ENCODE results near the gene HHIP.

The HHIP gene

DNA sequence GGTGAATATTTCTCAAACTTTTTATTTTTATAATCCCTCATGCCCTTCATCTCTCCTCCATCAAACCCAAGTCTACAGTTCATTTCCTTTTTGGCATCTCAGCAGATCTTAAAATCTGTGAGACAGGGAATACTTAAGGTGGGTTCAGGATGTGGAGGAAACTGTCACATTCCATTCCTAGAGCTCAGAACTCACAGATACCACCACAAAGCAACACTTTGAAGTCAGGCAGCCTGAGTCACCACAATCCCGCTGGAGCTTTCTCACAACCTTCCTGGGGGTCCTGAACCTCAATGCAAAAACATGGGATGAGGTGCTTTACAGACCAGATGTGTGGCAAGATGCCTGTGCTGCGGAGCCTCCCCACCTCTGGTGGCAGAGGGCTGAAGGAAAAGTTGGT lies 63.2 kb downstream of the HHIP start:
- H3K27ac Mint-ChIP-seq = no peak overlapping the region
- no peak overlapping the region for H3K4me3 Mint-ChIP-seq
- H3K9me3 Mint-ChIP-seq = no peaks in the 10 kb centered on the region

DNA sequence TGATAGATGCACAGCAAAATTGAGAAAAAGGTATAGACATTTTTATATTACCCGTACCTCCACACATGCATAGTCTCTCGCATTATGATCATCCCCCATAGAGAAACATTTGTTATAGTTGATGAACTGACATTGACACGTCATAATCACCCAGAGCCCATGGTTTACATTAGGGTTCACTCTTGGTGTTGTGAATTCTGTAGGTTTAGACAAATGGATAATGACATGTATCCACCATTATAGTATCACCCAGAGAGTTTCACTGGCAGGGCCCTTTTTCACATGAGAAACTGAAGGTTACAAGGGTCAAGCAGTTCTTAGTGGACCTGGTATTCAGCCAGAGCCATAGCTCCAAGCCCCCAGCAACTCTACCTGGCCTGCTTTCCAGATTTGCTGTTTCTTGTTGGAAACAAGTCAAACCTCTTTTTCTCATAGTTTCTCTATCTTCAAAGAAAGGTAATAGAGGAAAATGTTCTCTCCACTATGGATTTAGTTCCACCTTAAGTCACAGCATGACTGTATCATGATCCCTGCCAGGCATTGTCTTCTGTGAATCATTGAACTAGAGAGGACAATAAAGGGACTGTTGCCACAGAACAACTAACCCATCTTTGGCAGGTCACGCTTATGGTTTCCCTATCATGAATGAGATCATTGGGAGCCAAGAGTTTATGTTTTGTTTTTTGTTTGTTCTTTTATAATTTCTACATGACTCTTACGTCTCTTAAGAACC lies 64.0 kb downstream of the HHIP start:
- Mint-ChIP-seq H3K27ac (no peak overlapping the region), H3K36me3 (no peaks in the 10 kb centered on the region), H3K4me1 (no peaks in the 10 kb centered on the region), H3K4me3 (no peak overlapping the region), H3K9me3 (no peaks in the 10 kb centered on the region), H3K27me3 (no peaks in the 10 kb centered on the region)
- DNase-seq (ENCODE audit: low spot score in 2 of 2) (no peak), ATAC-seq (ENCODE audit: low read depth) (no peak)

More for the DNA sequence above, 63.2 kb downstream of the HHIP start:
- H3K4me1 Mint-ChIP-seq = no peaks in the 10 kb centered on the region
- DNase-seq (ENCODE audit: low spot score in 2 of 2) = no peak
- no peaks in the 10 kb centered on the region for H3K27me3 Mint-ChIP-seq
- no peaks in the 10 kb centered on the region for H3K36me3 Mint-ChIP-seq
- no peak for ATAC-seq (ENCODE audit: low read depth)

DNA sequence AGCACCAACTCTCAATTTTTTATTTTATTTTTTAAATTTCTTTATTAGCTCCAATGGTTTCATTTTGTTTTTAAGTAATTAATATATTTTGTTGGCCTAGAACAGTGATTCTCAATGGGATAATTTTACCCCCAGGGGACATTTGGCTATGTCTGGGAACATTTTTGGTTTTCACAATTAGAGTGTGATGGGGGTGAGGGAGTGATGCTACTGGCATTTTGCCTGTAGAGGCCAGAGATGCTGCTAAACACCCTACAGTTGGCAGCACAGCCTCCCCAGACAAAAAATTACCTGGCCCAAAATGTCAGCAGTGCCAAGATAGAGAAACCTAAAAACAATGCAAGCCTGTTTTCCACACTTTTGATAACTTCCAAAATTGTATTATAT lies 64.6 kb downstream of the HHIP start:
- no peak for DNase-seq (ENCODE audit: low spot score in 2 of 2)
- H3K27ac Mint-ChIP-seq = no peak overlapping the region

DNA sequence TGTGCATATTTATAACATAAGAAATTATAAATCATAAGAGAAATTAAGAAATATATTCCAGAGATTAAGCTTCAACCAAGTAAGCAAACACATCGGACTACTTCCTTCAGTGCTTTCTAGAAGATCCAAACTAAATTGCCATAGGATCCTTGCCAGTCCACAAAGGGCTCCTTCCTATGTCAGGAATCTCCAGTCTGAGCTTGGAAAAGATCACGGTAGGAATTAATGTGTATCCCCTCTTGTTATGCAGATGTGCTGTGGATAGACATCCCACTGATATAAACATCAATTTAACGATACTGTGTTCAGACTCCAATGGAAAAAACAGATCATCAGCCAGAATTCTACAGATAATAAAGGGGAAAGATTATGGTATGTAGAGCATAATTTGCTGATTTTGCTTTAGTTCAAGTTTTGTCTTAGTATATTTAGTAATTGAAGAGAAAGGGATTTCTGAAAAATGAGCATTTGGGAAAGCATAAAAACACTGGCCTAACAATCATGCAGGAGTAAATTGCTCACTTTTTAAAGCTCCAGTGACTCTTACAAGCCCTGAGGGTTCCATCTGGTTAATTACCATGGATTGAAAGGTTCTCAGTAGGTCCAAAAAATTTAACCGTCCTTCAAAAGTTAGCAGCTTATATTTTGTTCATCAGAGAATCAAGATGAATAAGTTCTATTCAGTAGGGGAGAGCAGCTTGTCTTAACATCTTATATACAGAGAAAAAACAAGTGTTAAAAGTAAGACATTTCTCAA lies 65.9 kb downstream of the HHIP start:
- H3K27me3 Mint-ChIP-seq = no peaks in the 10 kb centered on the region
- ATAC-seq (ENCODE audit: low read depth) = no peak

More for the DNA sequence above, 64.6 kb downstream of the HHIP start:
- H3K36me3 Mint-ChIP-seq = no peaks in the 10 kb centered on the region
- peaks cover 2% of the 10 kb centered on the region for H3K4me1 Mint-ChIP-seq
- no peaks in the 10 kb centered on the region for H3K27me3 Mint-ChIP-seq
- H3K4me3 Mint-ChIP-seq = no peak overlapping the region
- no peak for ATAC-seq (ENCODE audit: low read depth)
- no peaks in the 10 kb centered on the region for H3K9me3 Mint-ChIP-seq

DNA sequence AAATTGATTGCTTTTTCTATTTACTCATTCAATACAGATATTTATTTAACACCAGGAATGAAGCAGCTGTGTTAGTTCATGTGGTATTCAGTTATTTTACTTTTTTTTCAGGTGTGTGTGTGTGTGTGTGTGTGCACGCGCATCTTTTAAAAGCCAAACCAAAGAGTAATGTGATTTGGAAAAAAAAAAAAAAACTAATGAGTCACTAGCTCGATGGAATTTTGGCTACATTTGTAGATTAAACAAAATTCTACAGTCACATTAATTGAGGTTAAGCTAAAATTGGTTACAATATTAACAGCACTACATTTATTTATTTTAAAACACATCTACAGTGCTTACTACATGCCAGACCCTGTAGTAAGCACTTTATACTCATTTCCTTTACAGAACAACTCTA lies 66.8 kb downstream of the HHIP start:
- H3K36me3 Mint-ChIP-seq = no peaks in the 10 kb centered on the region
- H3K27me3 Mint-ChIP-seq = no peaks in the 10 kb centered on the region
- H3K27ac Mint-ChIP-seq = no peak overlapping the region
- no peak overlapping the region for H3K4me3 Mint-ChIP-seq
- no peak for DNase-seq (ENCODE audit: low spot score in 2 of 2)
- ATAC-seq (ENCODE audit: low read depth) = no peak
- H3K4me1 Mint-ChIP-seq = peaks cover 2% of the 10 kb centered on the region
- H3K9me3 Mint-ChIP-seq = no peaks in the 10 kb centered on the region

More for the DNA sequence above, 65.9 kb downstream of the HHIP start:
- no peak overlapping the region for H3K4me3 Mint-ChIP-seq
- H3K27ac Mint-ChIP-seq = no peak overlapping the region
- no peaks in the 10 kb centered on the region for H3K9me3 Mint-ChIP-seq
- no peak for DNase-seq (ENCODE audit: low spot score in 2 of 2)
- no peaks in the 10 kb centered on the region for H3K36me3 Mint-ChIP-seq
- peaks cover 2% of the 10 kb centered on the region for H3K4me1 Mint-ChIP-seq

DNA sequence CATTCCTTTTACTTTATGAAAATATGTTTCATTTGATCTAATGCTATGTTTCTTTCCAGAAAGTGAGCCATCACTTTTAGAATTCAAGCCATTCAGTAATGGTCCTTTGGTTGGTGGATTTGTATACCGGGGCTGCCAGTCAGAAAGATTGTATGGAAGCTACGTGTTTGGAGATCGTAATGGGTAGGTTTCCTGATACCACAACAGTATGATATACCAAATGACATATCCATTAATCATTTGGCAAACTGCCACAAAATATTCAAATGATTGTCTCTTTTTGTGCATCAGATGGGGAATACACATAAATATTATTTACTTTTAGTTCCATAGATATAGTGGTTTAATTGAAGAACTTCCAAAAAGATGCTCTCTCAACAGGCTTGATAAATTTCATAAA lies 68.2 kb downstream of the HHIP start:
- Mint-ChIP-seq H3K27ac (no peak overlapping the region), H3K4me1 (peaks cover 2% of the 10 kb centered on the region), H3K4me3 (no peak overlapping the region)

DNA sequence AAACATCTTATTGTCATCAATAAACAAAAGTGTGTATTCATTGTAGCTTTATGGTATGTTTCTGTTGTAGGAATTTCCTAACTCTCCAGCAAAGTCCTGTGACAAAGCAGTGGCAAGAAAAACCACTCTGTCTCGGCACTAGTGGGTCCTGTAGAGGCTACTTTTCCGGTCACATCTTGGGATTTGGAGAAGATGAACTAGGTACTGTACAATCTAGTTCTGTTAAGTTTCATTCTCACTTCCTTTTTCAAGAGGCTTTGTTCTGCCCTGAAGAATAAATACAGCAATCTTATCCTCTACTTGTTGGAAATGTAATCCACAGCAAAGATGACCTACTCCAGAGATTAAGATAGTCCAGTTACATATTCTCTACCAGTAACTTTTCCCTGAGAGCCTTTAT lies 69.3 kb downstream of the HHIP start:
- ATAC-seq (ENCODE audit: low read depth) (no peak), DNase-seq (ENCODE audit: low spot score in 2 of 2) (no peak)
- Mint-ChIP-seq H3K4me3 (no peak overlapping the region), H3K9me3 (no peaks in the 10 kb centered on the region), H3K27me3 (no peaks in the 10 kb centered on the region), H3K4me1 (peaks cover 2% of the 10 kb centered on the region), H3K36me3 (no peaks in the 10 kb centered on the region), H3K27ac (no peak overlapping the region)

More for the DNA sequence above, 68.2 kb downstream of the HHIP start:
- ATAC-seq (ENCODE audit: low read depth) = no peak
- no peaks in the 10 kb centered on the region for H3K9me3 Mint-ChIP-seq
- DNase-seq (ENCODE audit: low spot score in 2 of 2) = no peak
- H3K27me3 Mint-ChIP-seq = no peaks in the 10 kb centered on the region
- H3K36me3 Mint-ChIP-seq = no peaks in the 10 kb centered on the region

DNA sequence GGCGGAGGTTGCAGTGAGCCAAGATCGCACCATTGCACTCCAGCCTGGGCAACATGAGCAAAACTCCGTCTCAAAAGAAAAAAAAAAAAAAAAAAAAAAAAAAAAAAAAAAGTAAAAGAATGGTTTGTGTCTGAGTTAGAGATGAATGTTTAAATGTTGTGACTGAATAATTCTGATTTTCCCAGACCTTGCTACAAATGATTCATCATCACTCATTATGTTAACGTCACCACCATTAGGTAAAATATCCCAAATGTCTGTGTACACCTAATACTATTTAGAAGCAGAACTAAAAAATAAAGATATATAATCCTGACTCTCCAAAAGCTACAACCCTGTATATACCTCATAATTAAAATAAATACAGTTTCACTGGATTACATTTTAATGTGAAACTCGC lies 70.8 kb downstream of the HHIP start:
- Mint-ChIP-seq H3K4me1 (peaks cover 2% of the 10 kb centered on the region), H3K27me3 (no peaks in the 10 kb centered on the region), H3K36me3 (no peaks in the 10 kb centered on the region), H3K27ac (no peak overlapping the region), H3K9me3 (no peaks in the 10 kb centered on the region), H3K4me3 (no peak overlapping the region)
- ATAC-seq (ENCODE audit: low read depth) (no peak), DNase-seq (ENCODE audit: low spot score in 2 of 2) (no peak)

DNA sequence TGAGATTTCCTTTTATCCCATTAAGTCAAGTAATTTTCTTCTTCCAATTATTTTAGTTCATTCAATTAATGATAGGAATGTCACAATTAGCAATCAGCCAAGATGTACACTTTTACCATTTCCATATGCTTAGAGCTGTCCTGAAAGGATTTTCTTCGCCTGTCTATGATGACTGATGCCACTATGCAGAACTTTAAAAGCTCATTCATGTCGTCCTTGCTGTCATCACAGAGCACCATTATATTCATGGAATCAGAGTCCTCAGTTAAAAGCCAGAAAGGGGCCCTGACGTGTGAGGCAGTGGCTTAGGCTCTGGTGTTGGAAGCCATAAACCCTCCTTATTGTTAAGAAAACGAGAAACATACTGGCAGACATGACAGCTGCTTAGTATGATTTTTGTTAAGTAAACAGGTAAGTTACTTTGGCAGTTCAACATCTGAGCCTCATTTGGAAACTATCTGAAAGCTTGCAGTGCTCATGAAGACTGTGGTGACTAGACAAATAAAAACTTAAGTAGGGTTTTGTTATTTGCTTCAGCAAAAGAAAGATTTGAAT lies 73.1 kb downstream of the HHIP start:
- no peak overlapping the region for H3K27ac Mint-ChIP-seq
- H3K4me1 Mint-ChIP-seq = peaks cover 2% of the 10 kb centered on the region
- DNase-seq (ENCODE audit: low spot score in 2 of 2) (no peak), ATAC-seq (ENCODE audit: low read depth) (no peak)
- no peaks in the 10 kb centered on the region for H3K9me3 Mint-ChIP-seq
- H3K36me3 Mint-ChIP-seq = no peaks in the 10 kb centered on the region
- H3K27me3 Mint-ChIP-seq = no peaks in the 10 kb centered on the region
- H3K4me3 Mint-ChIP-seq = no peak overlapping the region

DNA sequence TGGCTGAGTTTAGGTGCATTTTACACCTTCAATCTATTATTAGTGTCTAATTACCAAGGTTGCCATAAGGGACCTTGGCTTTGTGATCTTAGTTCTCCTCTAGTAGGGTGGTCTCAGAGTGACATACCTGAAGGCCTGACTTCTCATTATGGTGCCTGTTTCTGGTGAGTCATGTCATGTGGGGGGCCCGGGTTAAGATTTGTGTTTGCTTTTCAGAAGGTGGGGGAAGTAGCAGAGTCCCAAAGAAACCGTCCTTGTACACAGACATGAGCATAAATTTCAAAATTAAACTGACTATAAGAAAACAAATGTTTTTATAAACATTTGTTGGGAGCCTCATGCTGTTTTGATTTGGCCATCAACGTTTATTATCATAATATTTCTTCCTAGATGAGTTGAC lies 74.5 kb downstream of the HHIP start:
- Mint-ChIP-seq H3K9me3 (no peaks in the 10 kb centered on the region), H3K36me3 (no peaks in the 10 kb centered on the region)

DNA sequence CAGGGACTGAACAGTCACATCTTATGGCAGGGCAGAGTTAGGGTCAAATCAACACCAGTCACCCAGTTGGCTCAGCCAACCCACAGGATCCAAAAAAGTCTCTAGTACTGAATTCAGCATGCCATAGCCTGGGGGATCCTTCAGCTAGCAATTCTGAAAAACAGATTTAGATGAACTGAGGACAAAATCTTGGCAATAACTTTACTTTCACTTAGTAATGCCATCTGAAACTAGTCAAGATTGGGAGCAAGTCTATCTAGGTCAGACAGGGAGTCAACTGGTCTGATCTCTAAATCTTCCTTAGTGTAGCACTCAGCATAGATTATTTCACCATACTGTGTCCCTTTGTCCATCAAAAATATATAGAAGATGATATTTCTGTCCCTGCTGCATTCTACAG lies 76.0 kb downstream of the HHIP start:
- H3K36me3 Mint-ChIP-seq = no peaks in the 10 kb centered on the region
- no peaks in the 10 kb centered on the region for H3K4me1 Mint-ChIP-seq

More for the DNA sequence above, 74.5 kb downstream of the HHIP start:
- no peak for ATAC-seq (ENCODE audit: low read depth)
- Mint-ChIP-seq H3K4me3 (no peak overlapping the region), H3K4me1 (no peaks in the 10 kb centered on the region), H3K27me3 (no peaks in the 10 kb centered on the region), H3K27ac (no peak overlapping the region)
- DNase-seq (ENCODE audit: low spot score in 2 of 2) = no peak

DNA sequence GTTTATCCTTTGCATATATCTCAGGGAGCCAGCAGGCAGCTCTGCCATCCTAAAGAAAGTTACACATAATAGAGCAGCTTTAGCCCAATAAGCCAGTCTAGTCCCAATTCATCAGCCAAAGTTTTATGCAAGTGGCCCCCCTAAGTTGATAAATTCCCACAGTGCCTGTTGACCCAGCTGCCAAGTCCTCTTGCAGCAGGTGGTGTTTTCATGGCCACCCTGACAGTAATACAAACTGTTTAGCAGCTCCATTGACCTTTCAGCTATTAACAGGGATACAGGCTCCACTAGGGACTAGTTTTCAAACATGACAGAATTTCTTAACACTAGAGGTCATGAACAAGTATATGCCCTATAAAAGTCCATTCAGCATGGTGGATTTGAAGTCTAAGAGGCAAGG lies 77.5 kb downstream of the HHIP start:
- ATAC-seq (ENCODE audit: low read depth) (no peak), DNase-seq (ENCODE audit: low spot score in 2 of 2) (no peak)
- Mint-ChIP-seq H3K36me3 (no peaks in the 10 kb centered on the region), H3K27ac (no peak overlapping the region), H3K4me1 (no peaks in the 10 kb centered on the region), H3K4me3 (no peak overlapping the region), H3K27me3 (no peaks in the 10 kb centered on the region), H3K9me3 (no peaks in the 10 kb centered on the region)

More for the DNA sequence above, 76.0 kb downstream of the HHIP start:
- DNase-seq (ENCODE audit: low spot score in 2 of 2) = no peak
- no peak for ATAC-seq (ENCODE audit: low read depth)
- no peaks in the 10 kb centered on the region for H3K27me3 Mint-ChIP-seq
- H3K4me3 Mint-ChIP-seq = no peak overlapping the region
- no peak overlapping the region for H3K27ac Mint-ChIP-seq
- H3K9me3 Mint-ChIP-seq = no peaks in the 10 kb centered on the region

DNA sequence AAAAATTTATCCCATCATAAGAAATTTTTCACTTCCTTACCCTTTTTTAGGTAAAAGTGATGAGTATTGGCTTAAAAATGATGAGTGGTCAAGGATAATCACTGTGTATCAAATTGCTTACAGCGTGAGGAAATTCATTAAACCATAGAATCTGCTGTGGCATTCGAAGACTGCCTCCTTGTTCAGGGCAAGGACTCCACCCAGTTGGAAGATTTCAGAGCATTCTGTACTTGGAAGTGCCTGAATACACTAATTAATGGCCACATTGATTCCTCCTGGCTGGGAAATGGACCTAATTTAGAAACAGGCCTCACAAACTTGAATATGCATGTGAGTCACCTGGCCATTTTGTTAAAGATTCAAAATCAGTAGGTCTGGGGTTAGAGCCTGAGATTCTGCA lies 83.2 kb downstream of the HHIP start:
- Mint-ChIP-seq H3K4me1 (no peaks in the 10 kb centered on the region), H3K27me3 (peaks cover 2% of the 10 kb centered on the region), H3K9me3 (peaks cover 2% of the 10 kb centered on the region), H3K27ac (no peak overlapping the region), H3K36me3 (no peaks in the 10 kb centered on the region), H3K4me3 (no peak overlapping the region)
- no peak for ATAC-seq (ENCODE audit: low read depth)
- no peak for DNase-seq (ENCODE audit: low spot score in 2 of 2)

DNA sequence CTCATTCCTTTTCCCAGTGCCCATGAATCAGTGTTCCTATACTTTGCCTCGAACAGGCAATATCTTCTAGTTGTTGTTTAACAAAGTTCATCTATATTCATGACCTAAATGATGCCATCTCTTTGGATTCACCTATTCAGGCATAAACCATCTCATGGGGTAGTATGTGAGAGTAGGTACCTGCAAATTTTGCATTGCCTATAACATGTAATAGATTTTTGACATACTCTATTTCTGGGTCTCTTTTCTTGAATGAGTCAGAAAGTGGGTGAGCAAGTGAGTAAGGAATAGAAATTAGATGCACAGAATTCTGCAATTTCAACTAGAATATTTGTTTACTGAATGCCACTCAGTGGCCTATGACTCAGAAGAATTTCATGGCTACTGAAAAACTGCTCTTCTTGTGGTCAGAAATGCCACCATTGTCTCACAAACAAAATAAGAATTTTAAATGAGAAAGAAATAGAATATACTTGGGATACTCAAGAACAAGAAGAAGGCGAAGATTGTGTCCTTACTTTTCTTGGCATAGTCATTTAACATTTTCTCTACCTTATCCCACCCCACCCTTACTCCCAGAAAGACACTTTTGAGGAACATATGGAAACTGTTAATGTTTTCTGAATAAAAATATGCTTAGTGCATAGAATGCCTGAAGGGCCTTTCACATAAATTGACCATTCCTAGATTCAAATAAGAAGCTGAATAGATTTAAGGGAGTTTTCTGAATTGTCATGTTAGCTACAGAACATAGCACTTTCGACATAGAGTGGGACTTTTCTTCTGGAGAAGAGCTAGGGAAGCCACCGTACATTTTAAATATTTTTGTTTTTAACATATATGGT lies 86.8 kb downstream of the HHIP start:
- H3K27ac Mint-ChIP-seq = no peak overlapping the region
- no peaks in the 10 kb centered on the region for H3K36me3 Mint-ChIP-seq
- no peaks in the 10 kb centered on the region for H3K4me1 Mint-ChIP-seq
- DNase-seq (ENCODE audit: low spot score in 2 of 2) (no peak), ATAC-seq (ENCODE audit: low read depth) (no peak)
- no peak overlapping the region for H3K4me3 Mint-ChIP-seq
- H3K27me3 Mint-ChIP-seq = peaks cover 2% of the 10 kb centered on the region
- H3K9me3 Mint-ChIP-seq = peaks cover 2% of the 10 kb centered on the region

Data from memory B cell (primary cell).